ENCODE data around the gene CDHR1. TPM values are rescaled to one million over a fixed set of nuclear protein-coding genes. Genes with fewer than 3 reads are reported as not detected.

The CDHR1 gene
- total and polyA plus RNA-seq, 10 of the 15 experiments (the other 5 are each of a cell fraction or from before 2014, with no cell fraction given), result 0.17 to 3.0 (median 0.34) TPM

DNA sequence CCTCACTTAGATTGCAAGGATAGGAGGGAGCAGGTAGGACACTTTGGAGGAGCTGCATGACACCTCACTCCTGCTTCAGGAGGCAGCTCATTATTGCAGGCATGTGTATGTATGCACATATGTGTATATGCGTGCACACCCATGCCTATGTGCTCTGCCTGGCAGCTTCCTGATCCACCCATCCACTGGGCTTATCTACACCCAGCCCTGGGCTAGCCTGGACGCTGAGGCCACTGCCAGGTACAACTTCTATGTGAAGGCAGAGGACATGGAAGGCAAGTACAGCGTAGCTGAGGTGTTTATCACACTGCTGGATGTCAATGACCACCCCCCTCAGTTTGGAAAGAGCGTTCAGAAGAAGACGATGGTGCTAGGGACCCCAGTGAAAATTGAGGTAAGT lies 17.7 kb downstream of the CDHR1 start (continued):
- TF ChIP-seq, protein P1, sequence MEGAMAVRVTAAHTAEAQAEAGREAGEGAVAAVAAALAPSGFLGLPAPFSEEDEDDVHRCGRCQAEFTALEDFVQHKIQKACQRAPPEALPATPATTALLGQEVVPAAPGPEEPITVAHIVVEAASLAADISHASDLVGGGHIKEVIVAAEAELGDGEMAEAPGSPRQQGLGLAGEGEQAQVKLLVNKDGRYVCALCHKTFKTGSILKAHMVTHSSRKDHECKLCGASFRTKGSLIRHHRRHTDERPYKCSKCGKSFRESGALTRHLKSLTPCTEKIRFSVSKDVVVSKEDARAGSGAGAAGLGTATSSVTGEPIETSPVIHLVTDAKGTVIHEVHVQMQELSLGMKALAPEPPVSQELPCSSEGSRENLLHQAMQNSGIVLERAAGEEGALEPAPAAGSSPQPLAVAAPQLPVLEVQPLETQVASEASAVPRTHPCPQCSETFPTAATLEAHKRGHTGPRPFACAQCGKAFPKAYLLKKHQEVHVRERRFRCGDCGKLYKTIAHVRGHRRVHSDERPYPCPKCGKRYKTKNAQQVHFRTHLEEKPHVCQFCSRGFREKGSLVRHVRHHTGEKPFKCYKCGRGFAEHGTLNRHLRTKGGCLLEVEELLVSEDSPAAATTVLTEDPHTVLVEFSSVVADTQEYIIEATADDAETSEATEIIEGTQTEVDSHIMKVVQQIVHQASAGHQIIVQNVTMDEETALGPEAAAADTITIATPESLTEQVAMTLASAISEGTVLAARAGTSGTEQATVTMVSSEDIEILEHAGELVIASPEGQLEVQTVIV (IDR thresholded peaks at IDR 0.05; ENCODE audit: borderline replicate concordance, partially characterized antibody), result no peak
- TF ChIP-seq RB1 (IDR thresholded peaks at IDR 0.05; ENCODE audit: borderline replicate concordance) (no peak), CEBPB (IDR thresholded peaks at IDR 0.05; ENCODE audit: borderline replicate concordance in 1 of 2, low read depth in 2 of 2, low read length in 2 of 2) (no peak), ETV6 (conservative IDR thresholded peaks at IDR 0.05 in 1 of 2, IDR thresholded peaks at IDR 0.05 in 1 of 2; ENCODE audit: borderline replicate concordance in 1 of 2, low read depth in 1 of 2) (no peak)
- TF ChIP-seq, protein P2, sequence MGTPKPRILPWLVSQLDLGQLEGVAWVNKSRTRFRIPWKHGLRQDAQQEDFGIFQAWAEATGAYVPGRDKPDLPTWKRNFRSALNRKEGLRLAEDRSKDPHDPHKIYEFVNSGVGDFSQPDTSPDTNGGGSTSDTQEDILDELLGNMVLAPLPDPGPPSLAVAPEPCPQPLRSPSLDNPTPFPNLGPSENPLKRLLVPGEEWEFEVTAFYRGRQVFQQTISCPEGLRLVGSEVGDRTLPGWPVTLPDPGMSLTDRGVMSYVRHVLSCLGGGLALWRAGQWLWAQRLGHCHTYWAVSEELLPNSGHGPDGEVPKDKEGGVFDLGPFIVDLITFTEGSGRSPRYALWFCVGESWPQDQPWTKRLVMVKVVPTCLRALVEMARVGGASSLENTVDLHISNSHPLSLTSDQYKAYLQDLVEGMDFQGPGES (IDR thresholded peaks at IDR 0.05), result no peak
- TF ChIP-seq, protein P3, sequence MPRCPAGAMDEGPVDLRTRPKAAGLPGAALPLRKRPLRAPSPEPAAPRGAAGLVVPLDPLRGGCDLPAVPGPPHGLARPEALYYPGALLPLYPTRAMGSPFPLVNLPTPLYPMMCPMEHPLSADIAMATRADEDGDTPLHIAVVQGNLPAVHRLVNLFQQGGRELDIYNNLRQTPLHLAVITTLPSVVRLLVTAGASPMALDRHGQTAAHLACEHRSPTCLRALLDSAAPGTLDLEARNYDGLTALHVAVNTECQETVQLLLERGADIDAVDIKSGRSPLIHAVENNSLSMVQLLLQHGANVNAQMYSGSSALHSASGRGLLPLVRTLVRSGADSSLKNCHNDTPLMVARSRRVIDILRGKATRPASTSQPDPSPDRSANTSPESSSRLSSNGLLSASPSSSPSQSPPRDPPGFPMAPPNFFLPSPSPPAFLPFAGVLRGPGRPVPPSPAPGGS (IDR thresholded peaks at IDR 0.05; ENCODE audit: borderline replicate concordance, insufficient read depth, low read depth, low read length, poor library complexity, severe bottlenecking), result no peak
- TF ChIP-seq, protein P4, sequence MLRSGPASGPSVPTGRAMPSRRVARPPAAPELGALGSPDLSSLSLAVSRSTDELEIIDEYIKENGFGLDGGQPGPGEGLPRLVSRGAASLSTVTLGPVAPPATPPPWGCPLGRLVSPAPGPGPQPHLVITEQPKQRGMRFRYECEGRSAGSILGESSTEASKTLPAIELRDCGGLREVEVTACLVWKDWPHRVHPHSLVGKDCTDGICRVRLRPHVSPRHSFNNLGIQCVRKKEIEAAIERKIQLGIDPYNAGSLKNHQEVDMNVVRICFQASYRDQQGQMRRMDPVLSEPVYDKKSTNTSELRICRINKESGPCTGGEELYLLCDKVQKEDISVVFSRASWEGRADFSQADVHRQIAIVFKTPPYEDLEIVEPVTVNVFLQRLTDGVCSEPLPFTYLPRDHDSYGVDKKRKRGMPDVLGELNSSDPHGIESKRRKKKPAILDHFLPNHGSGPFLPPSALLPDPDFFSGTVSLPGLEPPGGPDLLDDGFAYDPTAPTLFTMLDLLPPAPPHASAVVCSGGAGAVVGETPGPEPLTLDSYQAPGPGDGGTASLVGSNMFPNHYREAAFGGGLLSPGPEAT (IDR thresholded peaks at IDR 0.05; ENCODE audit: low read depth), result no peak
